B cell (primary cell): ENCODE data around the gene FBXO7. TPM values are rescaled to one million over a fixed set of nuclear protein-coding genes. Genes with fewer than 3 reads are reported as not detected.

Experiments
- ATAC-seq: fragments of 200-7000 bp; cut with Tn5 transposase; one replicate; pipeline ENCODE4 v1.10.0; 2021; ENCODE audit warnings: low read depth, mild to moderate bottlenecking, moderate number of reproducible peaks, moderate library complexity
- CTCF ChIA-PET: fragments of 350-600 bp; sonication (Branson Sonifier 250); formaldehyde crosslinking; loops from one replicate; lab custom pipeline; 2021; ENCODE audit warnings: antibody characterized with exemption, inconsistent platforms; lab: Charles Lee
- POLR2A ChIA-PET: fragments of 350-600 bp; sonication (Branson Sonifier 250); formaldehyde crosslinking; loops from one replicate; lab custom pipeline; 2021; ENCODE audit warnings: antibody characterized with exemption; lab: Charles Lee
- DNase-seq: peaks from one replicate; pipeline ENCODE4 v3.0.0; 2013
- H2AFZ ChIP-seq: 2 replicates; pipeline ENCODE4 v1.6.1; 2012; ENCODE audit warnings: mild to moderate bottlenecking, low read depth, low read length; ENCODE audit not compliant: insufficient read depth, poor library complexity, severe bottlenecking
- H3K27ac ChIP-seq, 2 donors: 1 replicate in 1 of 2; 2 replicates in 1 of 2; pipeline ENCODE4 v1.5.1; 2012 to 2013; ENCODE audit warnings: low read length in 2 of 2, mild to moderate bottlenecking in 2 of 2, moderate library complexity in 1 of 2
- H3K27me3 ChIP-seq, 4 experiments: fragments of 200-600 bp in 1 of 4; sonication (generic) in 1 of 4; replicated peaks in 1 of 4; 1 replicate in 2 of 4; 2 replicates in 2 of 4; pipeline versions ENCODE4 v1.6.1 to v1.7.0; 2013 to 2016; ENCODE audit warnings: low read length in 3 of 4, mild to moderate bottlenecking in 2 of 4, mixed read lengths in 1 of 4, moderate library complexity in 1 of 4; ENCODE audit not compliant: insufficient read depth in 4 of 4, control insufficient read depth in 3 of 4; ENCODE audit errors: control extremely low read depth in 1 of 4
- H3K36me3 ChIP-seq, 2 experiments: replicated peaks in 1 of 2; 1 replicate in 1 of 2; 2 replicates in 1 of 2; pipeline versions ENCODE4 v1.6.1 to v1.7.1; 2013; ENCODE audit warnings: low read length in 1 of 2; ENCODE audit not compliant: insufficient read depth in 2 of 2, control insufficient read depth in 1 of 2; ENCODE audit errors: control extremely low read depth in 1 of 2, extremely low read depth in 1 of 2
- H3K4me1 ChIP-seq, 2 donors: fragments of 200-600 bp in 1 of 2; sonication (generic) in 1 of 2; 1 replicate in 1 of 2; 2 replicates in 1 of 2; pipeline versions ENCODE4 v1.5.1 to v1.6.1; 2013 to 2017; ENCODE audit warnings: low read length in 2 of 2; ENCODE audit not compliant: control insufficient read depth in 2 of 2, insufficient read depth in 2 of 2
- H3K4me2 ChIP-seq: replicated peaks from 2 replicates; pipeline ENCODE3; 2012; ENCODE audit warnings: mild to moderate bottlenecking, low read depth, low read length; ENCODE audit not compliant: poor library complexity, severe bottlenecking
- H3K4me3 ChIP-seq, 5 experiments: fragments of 200-600 bp in 1 of 5; sonication (generic) in 1 of 5; 1 replicate in 3 of 5; 2 replicates in 2 of 5; pipeline versions ENCODE4 v1.5.1 to v1.7.0; 2011 to 2016; ENCODE audit warnings: low read length in 4 of 5, mild to moderate bottlenecking in 4 of 5, low read depth in 2 of 5, control low read depth in 1 of 5, moderate library complexity in 1 of 5; ENCODE audit not compliant: insufficient read depth in 1 of 5; ENCODE audit errors: control extremely low read depth in 1 of 5, extremely low read depth in 1 of 5
- H3K79me2 ChIP-seq: fragments of 200-600 bp; sonication (generic); one replicate; pipeline ENCODE4 v1.6.0; 2016; ENCODE audit warnings: low read length; ENCODE audit not compliant: control insufficient read depth, insufficient read depth
- H3K9ac ChIP-seq: fragments of 200-600 bp; sonication (generic); 2 replicates; pipeline ENCODE4 v1.6.1; 2017; ENCODE audit warnings: mild to moderate bottlenecking, low read length, moderate library complexity
- H3K9me3 ChIP-seq, 3 donors: one replicate each; pipeline versions ENCODE4 v1.6.1 to v1.7.1; 2013; ENCODE audit warnings: low read length in 2 of 3; ENCODE audit not compliant: control insufficient read depth in 2 of 3, insufficient read depth in 1 of 3; ENCODE audit errors: control extremely low read depth in 1 of 3
- H4K20me1 ChIP-seq: 2 replicates; pipeline ENCODE4 v1.6.0; 2012; ENCODE audit warnings: mild to moderate bottlenecking, low read length; ENCODE audit not compliant: insufficient read depth, control insufficient read depth, poor library complexity, severe bottlenecking
- H3K27ac Mint-ChIP-seq: one replicate; pipeline ENCODE4 v1.8.0; 2021; ENCODE audit warnings: mixed read lengths
- H3K27me3 Mint-ChIP-seq: one replicate; pipeline ENCODE4 v1.8.0; 2021; ENCODE audit warnings: mixed read lengths
- H3K4me1 Mint-ChIP-seq: one replicate; pipeline ENCODE4 v1.8.0; 2021; ENCODE audit warnings: mixed read lengths
- H3K4me3 Mint-ChIP-seq: one replicate; pipeline ENCODE4 v1.8.0; 2021; ENCODE audit warnings: mixed read lengths
- H3K9me3 Mint-ChIP-seq: one replicate; pipeline ENCODE4 v1.8.0; 2022; ENCODE audit warnings: mixed read lengths; ENCODE audit not compliant: insufficient read depth
- EZH2 ChIP-seq: IDR thresholded peaks from 2 replicates; pipeline ENCODE4 v1.6.1; 2012; ENCODE audit warnings: borderline replicate concordance, low read depth, mild to moderate bottlenecking, moderate library complexity, low read length; ENCODE audit not compliant: insufficient read depth, poor library complexity, severe bottlenecking
- WGBS: methylation state at CpG from one replicate; pipeline ENCODE4 v1.1.5; 2013; ENCODE audit warnings: missing lambda C conversion rate; ENCODE audit not compliant: insufficient coverage; 5-methylcytosine and 5-hydroxymethylcytosine counted together
- intact Hi-C: fragments of 100-400 bp; cut with micrococcal nuclease; formaldehyde crosslinking; loops from one replicate; pipeline ENCODE4 v1.10.0; 2022
- polyA plus RNA-seq: library from polyadenylated mRNA; depleted of rRNA; stranded (reverse); fragments of >200 nt; gene quantifications from 2 replicates; pipeline ENCODE4 v1.2.3, GENCODE V29; 2012
- total RNA-seq, 2 donors: library from RNA; stranded (reverse); fragments of 120-200 nt in 1 of 2; gene quantifications; 1 replicate in 1 of 2; 2 replicates in 1 of 2; pipeline versions ENCODE4 v1.2.3 to v1.2.4, GENCODE V29; 2013 to 2022
- TF ChIP-seq, protein P1 (sequence below): fragments of 200-600 bp; IDR thresholded peaks from one replicate; pipeline ENCODE4 v1.8.0; 2022; ENCODE audit warnings: antibody characterized with exemption, mild to moderate bottlenecking

Gene FBXO7
- total and polyA plus RNA-seq, 2 donors (not counting 1 experiment from before 2014, with no cell fraction given), result 66.2 to 106 TPM

DNA sequence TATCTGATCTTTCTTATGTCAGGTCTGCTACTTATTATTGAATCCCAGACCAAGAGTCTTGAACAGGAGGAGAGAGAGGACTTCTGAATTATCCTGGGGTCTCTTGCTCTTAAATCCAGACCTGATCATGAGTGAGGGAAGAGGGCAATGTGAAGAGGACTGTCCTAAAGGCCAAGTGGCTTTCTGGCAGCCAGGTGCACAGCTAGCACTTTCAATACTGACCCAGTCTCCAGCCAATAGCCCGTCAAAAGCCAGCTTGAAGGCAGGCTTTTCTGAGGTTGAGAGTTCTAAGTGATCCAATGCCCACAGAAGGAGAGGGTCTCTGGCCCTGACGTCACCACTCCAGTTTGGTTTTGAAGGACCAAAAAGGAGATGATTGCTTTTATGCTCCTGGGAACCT, 37.2 kb downstream of the FBXO7 start:
- Histone ChIP-seq H3K36me3 (no peaks in the 10 kb centered on the region), H3K79me2 (no peaks in the 10 kb centered on the region), H3K4me2 (no peak overlapping the region), H4K20me1 (no peaks in the 10 kb centered on the region), H3K9me3 (peaks cover 0 to 5% (median 0%) of the 10 kb centered on the region in 3 donors), H3K4me1 (no peaks in the 10 kb centered on the region), H3K27me3 (no peaks in the 10 kb centered on the region), H2AFZ (no peak overlapping the region), H3K27ac (no peak overlapping the region), H3K9ac (no peak overlapping the region), H3K4me3 (no peak overlapping the region)
- no peak overlapping the region for H3K4me3 Mint-ChIP-seq
- H3K27ac Mint-ChIP-seq, result no peak overlapping the region
- TF ChIP-seq, protein P1, sequence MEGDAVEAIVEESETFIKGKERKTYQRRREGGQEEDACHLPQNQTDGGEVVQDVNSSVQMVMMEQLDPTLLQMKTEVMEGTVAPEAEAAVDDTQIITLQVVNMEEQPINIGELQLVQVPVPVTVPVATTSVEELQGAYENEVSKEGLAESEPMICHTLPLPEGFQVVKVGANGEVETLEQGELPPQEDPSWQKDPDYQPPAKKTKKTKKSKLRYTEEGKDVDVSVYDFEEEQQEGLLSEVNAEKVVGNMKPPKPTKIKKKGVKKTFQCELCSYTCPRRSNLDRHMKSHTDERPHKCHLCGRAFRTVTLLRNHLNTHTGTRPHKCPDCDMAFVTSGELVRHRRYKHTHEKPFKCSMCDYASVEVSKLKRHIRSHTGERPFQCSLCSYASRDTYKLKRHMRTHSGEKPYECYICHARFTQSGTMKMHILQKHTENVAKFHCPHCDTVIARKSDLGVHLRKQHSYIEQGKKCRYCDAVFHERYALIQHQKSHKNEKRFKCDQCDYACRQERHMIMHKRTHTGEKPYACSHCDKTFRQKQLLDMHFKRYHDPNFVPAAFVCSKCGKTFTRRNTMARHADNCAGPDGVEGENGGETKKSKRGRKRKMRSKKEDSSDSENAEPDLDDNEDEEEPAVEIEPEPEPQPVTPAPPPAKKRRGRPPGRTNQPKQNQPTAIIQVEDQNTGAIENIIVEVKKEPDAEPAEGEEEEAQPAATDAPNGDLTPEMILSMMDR, result no peak
- no peak for TF ChIP-seq EZH2
- WGBS, result 80% methylated on average over 1 of the region's 2 CpGs
- intact Hi-C loops, result no loop called here
- ATAC-seq, result no peak
- DNase-seq, result no peak
- no peaks in the 10 kb centered on the region for H3K4me1 Mint-ChIP-seq
- ChIA-PET CTCF (no interaction called here), POLR2A (no interaction called here)
- H3K9me3 Mint-ChIP-seq, result no peaks in the 10 kb centered on the region
- no peaks in the 10 kb centered on the region for H3K27me3 Mint-ChIP-seq

DNA sequence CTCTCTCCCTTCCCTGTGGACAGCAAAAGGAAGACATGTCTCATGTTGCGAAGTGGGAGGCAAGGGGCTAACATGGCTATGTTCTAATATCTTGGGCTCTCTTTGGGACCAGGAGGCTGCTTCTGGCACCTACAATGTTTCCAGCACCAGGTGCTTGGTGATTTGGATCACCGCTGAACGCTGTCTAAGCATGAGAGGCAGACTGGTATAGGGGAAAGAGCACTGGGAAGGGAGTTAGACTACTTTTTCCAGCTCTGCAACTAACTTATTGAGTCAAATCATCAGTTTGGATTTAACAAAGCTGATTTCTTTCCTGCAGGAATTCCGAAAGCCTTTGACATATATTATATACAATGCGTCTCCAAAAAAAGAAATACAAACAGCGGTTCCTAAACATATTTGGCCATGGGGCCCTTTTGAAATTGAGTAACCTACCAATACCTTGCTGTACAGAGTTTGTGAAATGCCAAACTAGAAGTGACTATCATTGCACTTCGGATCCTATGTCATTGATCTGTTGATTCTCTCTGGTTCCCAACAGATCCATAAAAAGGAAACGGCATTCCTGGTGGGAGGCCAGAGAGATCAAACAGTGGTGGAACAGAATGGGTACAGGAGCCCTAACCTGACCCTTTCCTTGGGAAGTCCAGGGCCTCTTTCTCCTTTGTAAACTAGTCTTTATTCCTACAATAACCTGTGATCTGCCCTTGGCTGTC, 37.8 kb downstream of the FBXO7 start:
- Histone ChIP-seq H3K27me3 (no peaks in the 10 kb centered on the region), H3K4me1 (no peaks in the 10 kb centered on the region), H3K36me3 (no peaks in the 10 kb centered on the region), H3K27ac (no peak overlapping the region), H3K4me3 (no peak overlapping the region), H3K9me3 (peaks cover 0 to 5% (median 0%) of the 10 kb centered on the region in 3 donors), H3K9ac (no peak overlapping the region), H2AFZ (no peak overlapping the region), H3K79me2 (no peaks in the 10 kb centered on the region), H4K20me1 (no peaks in the 10 kb centered on the region), H3K4me2 (no peak overlapping the region)
- ChIA-PET CTCF (no interaction called here), POLR2A (no interaction called here)
- ATAC-seq, result no peak
- H3K9me3 Mint-ChIP-seq, result no peaks in the 10 kb centered on the region
- no peak overlapping the region for H3K4me3 Mint-ChIP-seq
- H3K27ac Mint-ChIP-seq, result no peak overlapping the region
- WGBS, result 100% methylated on average over 3 of the region's 8 CpGs
- H3K27me3 Mint-ChIP-seq, result no peaks in the 10 kb centered on the region
- H3K4me1 Mint-ChIP-seq, result no peaks in the 10 kb centered on the region
- no peak for DNase-seq
- TF ChIP-seq EZH2, result no peak
- TF ChIP-seq, protein P1, result no peak
- intact Hi-C loops, result no loop called here
